Ammon's horn (tissue), 1 donor: Measurements from ENCODE around the gene P2RY2.
"Not testable (repeated sequence)": the region's sequence is repeated elsewhere in the genome, so short reads cannot be mapped to it uniquely, and the experiment has no call there.

ENCODE experiments used
- DNase-seq: peaks from one replicate; pipeline ENCODE4 v3.0.0-alpha.2; 2016; ENCODE audit warnings: low spot score

Gene P2RY2

DNA sequence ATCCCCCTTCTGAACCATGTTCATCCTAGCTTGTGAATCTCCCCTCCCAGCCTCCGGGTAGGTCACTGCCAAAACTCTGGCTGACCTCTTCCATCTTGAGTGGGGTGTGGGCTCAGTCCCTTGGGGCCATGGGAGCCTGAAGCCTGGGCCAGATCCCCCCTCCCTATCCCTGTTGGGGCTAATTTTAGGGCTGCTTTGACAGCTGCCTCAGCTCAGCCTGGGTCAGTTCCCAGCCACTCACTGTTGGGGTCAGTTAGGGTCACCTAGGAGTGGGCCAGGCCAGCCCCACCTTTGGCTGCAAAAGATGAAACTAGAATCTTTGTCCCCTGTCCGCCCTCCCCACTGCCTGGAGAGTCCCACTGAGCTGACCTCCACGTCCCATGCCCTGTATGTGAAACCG lies 29.8 kb upstream of the P2RY2 start:
- DNase-seq, result no peak

DNA sequence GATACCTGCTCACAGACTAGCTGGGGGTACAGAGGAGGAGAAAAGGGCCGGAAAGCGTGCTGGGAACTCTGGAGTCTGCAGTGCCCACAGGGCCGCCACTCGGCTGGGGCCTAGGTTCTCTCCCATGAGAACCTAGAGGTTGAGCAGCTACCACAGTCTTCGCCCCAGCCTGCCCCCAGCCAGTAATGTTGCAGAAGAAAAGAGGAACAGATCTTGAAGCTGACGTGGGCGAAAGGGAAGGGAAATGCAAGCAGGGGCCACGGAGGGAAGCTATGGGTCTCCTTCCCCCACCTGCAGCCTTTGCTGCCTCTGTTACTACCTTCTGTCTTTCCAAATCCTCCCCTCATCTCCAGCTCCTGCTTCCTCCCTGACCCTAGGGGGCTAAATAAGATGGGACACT lies 28.8 kb upstream of the P2RY2 start:
- peak; percentile 75 for DNase-seq

DNA sequence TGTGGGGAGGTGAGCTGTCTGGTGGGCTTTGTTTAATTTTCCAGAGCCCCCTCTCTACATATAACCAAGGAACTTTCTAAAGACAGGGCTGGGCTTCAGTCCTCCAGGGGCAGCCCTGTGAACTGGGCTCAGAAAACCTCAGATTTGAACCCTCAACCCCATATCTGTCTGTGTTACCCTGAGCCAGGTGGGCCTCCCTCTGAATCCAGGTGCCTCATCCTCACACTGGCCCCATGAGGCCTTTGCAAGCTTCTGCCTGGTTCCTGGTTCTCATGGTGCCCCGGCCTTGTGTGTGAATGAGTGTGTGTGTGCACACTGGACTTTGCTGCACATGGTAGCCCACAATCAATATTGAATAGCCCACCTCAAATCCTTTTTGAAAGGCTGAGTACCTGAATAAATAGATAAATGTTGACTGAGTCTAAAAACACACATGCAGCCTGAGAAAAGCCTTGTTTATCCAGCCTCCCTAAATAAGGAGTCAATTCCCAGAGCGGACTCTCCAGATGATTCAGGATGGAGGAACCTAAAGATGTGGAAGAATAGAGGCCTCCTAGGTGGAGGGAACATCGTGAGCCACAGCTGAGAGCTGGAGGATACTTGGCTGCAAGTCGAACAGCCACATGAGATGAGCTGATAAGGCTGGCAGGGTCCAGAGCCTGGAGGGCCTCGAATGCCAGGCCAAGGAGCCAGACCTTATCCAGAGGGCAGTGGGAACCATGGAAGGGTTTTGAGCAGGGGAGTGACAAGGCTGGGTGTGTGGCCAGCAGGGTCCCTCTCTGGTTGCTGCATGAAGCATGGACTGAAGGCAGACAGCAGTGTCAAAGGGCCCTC lies 28.1 kb upstream of the P2RY2 start:
- DNase-seq, result no peak

DNA sequence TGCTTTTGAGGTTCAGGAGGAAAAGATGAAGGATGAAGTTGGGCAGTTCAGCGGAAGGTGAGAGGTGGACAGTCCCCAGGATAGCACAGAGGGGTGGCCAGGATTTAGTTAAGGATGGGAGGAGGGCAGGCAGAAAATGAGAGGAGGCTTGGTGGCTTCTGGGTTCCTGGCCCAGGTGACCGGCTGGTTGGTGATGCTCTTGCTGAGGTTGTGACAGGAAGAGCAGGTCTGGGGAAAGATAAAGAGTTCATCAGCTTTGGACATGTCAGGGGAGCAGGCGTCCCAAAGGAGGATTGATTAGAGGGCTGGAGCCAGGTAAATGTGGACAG lies 27.6 kb upstream of the P2RY2 start:
- no peak for DNase-seq

DNA sequence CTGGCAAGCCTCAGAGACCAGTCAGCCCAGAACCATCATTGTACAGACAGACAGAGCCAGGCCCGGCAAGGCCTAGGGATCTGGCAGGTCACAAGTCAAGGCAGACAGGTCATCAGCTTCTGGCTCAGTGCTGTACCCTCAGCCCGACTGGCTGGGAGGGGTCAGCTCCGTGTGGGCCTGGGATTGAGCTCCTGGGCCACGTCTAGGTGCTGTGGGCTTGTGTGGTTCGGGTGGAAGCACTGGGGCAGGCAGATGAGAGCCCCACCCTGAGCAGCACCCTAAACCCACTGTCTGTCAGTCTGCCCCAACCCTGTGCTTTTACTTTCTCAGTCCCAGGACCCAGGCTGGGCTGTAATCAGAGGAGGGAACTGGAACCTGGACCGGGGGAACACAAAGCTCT lies 26.9 kb upstream of the P2RY2 start:
- DNase-seq, result no peak

DNA sequence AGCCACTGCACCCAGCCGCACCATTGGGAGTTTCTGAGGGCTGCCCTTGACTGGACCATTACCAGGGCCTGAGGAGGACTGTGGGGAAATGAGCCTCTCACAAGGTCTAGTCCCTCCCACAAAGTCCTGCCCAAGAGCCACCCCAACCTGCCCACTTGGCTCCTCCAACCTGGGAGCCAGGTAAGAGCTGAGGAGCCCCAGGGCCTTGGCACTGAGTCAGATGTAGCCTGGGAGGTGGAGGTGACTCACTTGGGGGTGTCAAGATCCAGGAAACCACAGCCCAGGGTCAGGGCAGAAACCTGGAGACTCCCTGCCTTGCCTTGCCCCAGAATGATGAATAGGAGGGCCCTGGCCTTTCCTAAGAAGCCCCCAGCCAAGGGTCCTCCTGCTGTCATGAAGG lies 25.8 kb upstream of the P2RY2 start:
- DNase-seq, result no peak

DNA sequence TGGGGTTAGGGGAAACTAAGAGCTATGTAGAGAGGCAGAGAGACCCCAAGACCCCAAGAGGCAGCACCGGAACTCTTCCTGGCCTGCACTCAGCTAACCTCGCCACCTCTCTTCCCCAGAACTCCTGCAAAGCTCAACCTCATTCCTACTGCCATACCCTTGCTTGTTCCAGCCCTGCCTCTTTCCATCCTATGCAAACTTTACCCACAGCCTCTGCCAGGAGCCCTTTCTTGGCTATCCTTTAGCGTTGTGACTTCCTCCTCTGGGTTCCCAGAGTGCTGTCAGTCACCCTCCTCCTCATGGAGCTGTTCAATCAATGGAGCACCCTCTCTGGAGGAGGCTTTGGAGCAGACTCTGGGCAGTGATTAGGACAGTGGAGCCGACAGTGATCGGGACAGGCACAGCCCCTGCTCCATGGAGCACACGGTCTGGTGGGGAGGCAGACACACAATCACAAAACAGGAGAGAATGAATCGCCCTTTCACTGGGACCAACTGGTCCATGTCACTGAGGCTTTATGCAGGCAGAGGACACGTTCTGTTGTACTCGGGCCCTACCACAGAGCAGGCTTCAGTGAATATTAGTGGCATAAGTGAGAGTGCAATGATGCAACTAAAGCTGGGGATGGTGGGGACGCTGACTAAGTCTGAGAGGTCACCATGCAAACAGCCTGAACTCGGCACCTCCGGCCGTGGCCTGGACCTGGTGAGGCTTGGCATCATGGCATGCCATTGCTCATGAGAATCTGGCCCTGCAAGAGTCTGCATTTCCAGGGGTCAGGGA lies 24.6 kb upstream of the P2RY2 start:
- no peak for DNase-seq

DNA sequence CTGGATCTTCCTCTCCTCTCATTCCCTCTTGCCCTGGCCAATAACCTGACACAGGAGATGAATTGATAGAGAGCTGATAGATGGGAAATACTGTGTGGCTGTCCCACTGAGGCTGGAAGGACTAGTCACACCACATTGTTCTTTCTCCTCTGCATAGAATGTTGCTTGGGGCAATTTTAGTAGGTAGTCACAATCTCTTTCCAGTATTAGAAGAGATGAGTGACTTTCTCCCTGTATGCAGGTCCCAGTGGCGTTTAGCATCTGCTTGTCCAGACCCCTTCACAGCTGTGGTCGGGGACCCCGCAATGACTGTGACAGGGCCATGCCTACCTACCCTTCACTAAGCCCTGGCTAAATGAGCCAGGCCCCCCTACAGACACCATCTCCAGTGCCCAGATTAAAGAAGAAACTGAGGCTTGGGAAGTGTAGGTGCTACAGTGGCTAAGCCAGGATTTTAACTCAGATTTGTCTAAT lies 24.0 kb upstream of the P2RY2 start:
- DNase-seq, result no peak

DNA sequence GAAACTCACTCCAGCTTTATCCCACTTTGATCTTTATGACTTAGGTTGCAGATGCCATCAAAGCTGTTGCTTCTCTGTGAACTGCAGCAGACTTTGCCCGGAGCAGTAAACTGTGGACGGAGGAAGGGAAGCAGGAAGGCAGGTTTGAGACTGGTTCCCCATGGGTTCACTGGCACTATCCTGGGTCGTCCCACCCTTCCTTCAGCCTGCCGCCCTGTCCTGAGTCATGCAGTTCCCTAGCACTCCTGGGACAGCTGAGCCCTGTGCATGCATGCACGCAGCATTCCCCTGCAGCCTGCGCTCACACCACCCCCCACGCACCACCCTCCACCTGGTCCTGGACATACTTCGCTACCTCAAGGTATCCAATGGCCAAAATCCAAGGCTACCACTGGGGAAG lies 23.5 kb upstream of the P2RY2 start:
- DNase-seq, result no peak

DNA sequence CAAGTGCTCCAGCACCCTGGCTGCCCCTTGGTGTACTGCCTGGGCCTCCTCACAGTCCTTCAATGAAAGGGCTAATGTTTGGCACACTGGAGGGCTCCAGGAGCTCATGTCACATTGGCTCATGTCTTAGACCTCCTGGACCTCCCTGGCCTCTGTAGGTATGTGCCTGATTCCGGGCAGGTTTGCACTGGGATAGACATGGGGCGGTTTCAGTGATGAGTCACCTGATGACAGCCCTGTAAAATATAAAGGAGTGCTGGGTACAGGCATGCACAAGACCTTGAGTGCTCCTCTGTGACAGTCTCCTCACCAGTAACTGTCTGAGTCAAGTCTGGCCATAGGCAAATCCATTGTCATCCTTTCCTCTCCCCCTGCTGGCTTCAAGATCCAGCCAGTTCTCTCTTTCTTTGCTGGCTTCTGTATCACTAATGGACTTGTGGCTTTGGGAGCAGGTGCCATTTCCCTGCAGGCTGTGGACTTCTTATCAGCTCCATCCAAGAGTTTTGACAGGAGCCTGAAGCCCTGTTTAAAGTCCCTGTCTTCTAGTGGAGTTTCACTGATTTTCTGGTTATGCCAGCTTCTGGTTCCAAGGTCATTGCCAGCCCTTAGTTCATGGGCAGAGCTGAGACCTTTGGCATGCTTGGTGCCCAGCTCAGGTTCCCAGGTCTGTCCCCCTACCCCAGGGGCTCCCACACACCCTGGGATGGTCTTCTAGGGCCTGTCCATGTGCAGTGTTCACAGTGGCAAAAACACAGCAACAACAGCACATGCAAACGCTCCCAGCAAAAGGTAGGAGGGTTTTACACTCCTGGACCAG lies 22.7 kb upstream of the P2RY2 start:
- no peak for DNase-seq

DNA sequence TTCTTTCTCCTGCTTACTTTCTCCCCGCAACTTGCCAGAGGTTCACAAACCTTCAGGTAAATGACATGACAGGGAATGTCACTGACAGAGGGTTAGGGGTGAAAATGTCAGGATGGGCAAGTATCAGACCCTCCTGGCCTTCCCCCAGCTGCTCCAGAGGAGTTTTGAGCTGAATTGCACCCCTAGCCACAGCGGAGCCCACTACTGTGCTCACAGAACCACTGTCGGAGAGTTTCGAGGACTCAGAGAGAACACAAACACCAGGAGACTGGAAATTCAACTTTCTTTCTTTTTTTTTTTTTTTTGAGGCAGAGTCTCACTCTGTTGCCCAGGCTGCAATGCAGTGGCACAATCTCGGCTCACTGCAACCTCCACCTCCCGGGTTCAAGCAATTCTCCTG lies 21.5 kb upstream of the P2RY2 start:
- no peak for DNase-seq

DNA sequence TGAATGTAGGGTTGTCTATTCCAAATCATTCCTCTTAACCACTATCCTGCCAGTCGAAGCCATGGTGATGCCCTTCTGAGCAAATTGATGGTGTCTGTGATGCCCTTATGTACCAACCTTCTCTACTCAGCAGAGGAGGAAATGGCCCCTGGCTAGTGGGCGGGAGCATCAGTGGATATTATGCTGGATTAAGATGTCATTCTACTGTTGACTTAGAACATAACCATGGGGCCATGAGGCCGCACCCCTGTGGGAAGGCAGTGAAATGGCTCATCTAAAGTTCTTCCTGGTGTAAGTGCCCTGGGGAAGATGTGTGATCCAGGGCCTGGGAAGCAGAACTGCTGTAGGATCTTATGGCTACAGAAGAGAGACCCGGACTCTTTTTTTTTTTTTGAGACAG lies 20.7 kb upstream of the P2RY2 start:
- no peak for DNase-seq

DNA sequence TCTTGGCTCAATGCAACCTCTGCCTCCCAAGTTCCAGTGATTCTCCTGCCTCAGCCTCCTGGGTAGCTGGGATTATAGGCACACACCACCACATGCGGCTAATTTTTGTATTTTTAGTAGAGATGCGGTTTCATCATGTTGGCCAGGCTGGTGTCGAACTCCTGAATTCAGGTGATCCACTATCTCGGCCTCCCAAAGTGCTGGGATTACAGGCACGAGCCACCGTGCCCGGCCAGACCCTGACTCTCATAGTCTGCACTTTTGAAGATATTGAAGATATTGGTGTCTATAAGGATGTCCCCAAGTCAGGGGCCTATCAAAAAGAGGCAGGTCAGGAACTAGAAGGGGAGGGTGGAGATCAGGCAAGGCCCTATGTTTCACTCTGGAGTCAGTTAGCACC lies 20.3 kb upstream of the P2RY2 start:
- DNase-seq, result not testable (repeated sequence)

DNA sequence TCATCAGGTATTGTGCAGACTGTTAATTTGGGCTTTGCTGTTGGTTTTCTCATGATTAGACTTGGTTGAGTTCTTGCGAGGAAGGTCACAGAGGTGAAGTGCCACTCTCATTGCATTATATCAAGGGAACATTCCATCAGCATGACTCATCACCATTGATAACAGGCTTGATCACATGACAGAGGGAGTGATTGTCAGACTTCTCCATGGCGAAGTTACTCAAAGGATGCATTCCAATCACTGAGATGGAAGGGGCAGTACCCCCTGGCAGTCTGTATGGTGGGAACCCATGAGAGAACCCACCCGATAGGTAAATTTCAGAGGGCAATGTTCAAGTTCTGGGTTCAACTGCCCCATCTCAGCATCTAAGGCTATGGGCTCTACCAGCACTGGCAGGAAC lies 19.4 kb upstream of the P2RY2 start:
- DNase-seq, result no peak

DNA sequence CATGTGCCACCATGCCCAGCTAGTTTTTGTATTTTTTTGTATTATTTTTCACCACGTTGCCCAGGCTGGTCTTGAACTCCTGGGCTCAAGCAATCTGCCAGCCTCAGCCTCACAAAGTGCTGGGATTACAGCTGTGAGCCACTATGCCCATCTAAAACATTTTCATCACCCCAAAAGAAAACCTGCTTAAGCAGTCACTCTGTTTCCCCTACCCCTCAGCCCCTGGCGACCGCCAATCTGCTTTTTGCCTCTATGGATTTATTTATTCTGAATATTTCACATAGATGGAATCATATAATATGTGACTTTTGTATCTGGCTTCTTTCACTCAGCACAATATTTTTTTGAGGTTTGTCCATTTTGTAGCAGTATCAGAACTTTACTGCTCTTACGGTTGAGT lies 18.6 kb upstream of the P2RY2 start:
- no peak for DNase-seq

DNA sequence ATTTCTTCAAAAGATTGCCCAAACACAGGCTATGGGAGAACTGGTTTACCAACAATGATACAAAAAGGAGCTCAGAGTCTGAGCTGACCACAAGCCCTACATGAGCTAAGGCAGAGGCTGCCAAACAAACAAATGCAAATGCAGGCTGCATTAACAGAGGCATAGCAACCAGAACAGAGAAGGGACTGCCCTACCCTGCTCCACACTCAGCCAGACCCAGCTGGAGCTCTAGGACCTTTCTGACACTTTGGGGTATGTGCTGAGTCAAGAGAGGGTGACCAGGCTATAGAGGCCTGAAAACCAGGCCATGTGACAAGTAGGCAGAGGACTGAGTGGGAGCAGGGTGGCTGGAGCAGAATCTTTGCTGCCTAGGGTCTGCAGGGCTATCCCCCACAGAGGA lies 17.8 kb upstream of the P2RY2 start:
- no peak for DNase-seq

DNA sequence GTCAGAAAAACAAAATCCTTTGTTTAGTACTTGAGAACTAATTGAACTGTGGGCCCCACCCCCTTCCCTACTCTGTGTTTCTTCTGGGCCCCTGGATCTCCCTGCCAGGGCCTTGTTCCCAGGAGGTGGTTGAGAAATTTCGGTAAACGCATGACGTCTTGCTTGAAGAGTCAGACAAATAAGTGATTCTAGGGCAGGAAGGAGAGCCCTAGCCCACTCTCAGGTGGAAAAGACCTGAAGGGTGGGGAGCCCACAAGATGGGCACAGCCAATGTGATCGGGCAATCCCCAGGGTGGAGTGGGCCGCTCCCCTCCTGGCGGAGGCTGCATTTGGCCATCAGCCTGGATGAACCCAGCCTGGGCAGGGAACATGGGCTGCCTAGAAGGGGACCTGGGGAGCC lies 16.8 kb upstream of the P2RY2 start:
- no peak for DNase-seq

DNA sequence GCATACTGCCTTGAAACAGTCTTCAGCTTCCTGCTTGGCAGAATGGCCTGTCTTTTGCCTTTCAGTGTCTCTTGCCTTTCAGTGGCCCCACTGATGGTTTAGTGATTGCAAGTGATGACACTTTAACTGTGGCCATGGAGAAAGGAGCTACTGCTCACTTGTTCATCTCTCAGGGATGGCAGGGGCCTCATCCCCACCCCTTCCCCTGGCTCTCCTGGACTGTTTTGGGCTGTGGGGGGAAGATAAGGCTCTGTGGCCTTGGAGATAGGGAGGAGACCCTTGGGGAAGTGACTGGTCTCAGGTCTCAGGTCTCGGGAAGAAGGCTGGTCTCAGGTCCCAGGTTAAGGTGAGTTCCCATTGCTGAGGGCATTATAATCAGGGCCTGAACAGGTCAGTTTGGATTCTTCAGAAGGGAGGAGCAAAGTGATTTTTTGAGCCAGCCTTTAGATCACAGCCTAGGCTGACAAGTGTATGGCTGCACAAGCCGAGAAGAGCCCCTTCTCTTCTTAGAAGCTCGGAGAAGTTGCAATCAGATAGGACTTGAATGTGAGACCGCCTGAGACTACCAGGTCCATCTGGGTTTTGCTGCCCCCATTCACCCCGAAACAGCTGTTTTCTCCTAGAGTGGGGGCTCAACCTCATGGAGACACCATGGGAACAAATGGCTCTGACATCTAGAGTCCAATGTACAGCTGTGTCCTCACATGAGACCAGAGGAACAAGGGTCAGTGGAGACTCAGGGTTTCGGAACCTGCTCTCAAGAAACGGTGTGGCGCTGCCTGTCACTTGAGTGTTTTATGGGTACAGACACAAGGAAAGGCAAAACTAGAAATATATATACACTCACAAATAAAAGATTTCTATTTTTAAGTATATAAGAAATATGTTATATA lies 15.9 kb upstream of the P2RY2 start:
- no peak for DNase-seq

DNA sequence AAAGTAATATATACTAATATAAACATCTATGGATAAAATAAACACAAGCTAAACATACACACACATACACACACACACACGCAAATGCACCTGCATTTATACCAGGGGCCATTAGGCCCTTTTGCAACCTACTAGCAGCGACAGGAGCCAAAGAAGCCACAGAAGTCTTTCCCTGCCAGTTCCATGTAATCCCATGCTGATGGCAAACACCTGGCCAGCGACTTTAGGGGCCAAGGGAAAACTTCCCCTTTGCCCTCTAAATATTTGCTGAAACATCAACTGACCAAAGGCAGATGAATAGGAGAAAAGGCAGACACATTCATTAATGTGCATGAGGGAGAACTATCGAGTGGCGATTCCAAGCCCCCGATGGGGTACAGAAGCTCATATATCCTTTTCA lies 14.8 kb upstream of the P2RY2 start:
- DNase-seq, result no peak

DNA sequence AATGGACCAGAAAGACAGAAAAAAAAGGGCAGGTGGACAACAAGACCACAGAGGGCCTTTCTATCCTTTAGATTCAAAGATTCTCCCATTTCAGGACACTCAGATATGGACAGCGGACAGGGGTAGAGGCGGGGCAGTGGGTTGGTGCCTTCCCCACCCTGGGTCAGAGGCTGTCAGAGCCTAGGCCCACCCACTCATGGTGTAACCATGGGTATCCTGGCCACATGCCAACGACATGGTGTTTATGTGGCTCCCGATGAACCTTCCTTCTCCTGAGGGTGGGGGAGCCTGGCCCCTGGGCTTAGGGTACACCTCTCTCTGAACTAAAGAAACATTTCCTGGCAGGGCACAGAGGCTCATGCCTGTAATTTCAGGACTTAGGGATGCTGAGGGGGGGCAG lies 14.3 kb upstream of the P2RY2 start:
- DNase-seq, result no peak

DNA sequence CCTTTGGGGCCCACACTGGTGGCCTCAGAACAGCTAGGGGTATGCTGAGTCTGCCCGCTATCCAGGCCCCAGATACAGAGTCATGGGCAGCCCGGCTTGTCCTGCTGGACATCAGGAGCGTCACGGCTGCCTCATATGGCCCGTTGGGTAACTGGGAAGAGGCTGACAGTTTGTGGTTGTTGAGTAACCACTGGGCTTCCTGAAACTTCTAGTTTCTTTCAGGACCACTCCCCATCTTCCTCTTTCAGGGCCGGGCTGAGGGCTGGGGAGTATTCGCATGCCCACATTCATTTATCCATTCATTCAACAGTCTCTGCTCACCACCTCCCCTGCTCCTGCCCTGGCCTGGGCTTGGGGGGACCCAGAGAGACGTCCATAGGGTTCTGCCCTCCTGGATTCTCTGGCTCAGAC lies 13.4 kb upstream of the P2RY2 start:
- DNase-seq, result peak; percentile 63
